Spinal cord (tissue), 4 donors: ENCODE data around the gene NME9. TPM values are rescaled to one million over a fixed set of nuclear protein-coding genes. Genes with fewer than 3 reads are reported as not detected.

ENCODE experiments used
- polyA plus RNA-seq, 2 donors: library from polyadenylated mRNA; unstranded; fragments of 120-200 nt; gene quantifications; one replicate each; pipeline ENCODE4 v1.2.1, GENCODE V29; 2013; ENCODE audit not compliant: insufficient read length in 2 of 2
- total RNA-seq, 2 donors: library from RNA; depleted of rRNA in 1 of 2; stranded (reverse); fragments of 120-200 nt in 1 of 2; fragments of >200 nt in 1 of 2; gene quantifications; one replicate each; pipeline versions ENCODE4 v1.2.3 to v1.2.4, GENCODE V29; 2013 to 2014

NME9 gene
- total and polyA plus RNA-seq, 4 donors = 5.6 to 9.6 (median 8.3) TPM

Other genes with a start within 250 kb of the NME9 start
- 10 to 100 TPM; 10.8 to 28.4 TPM for gene DZIP1L, start 214.2 kb downstream of the NME9 start, total RNA-seq
- gene DZIP1L, start 214.2 kb downstream of the NME9 start, polyA plus RNA-seq = 10 to 100 TPM; 14.5 to 14.8 TPM
- not detected for gene A4GNT, start 197.5 kb downstream of the NME9 start, total RNA-seq
- gene A4GNT, start 197.5 kb downstream of the NME9 start, polyA plus RNA-seq = under 1 TPM; 0.15 to 0.33 TPM
- gene DBR1, start 154.9 kb downstream of the NME9 start, total RNA-seq = 10 to 100 TPM; 16.6 to 19.9 TPM
- 10 to 100 TPM; 11.9 to 14.4 TPM for gene DBR1, start 154.9 kb downstream of the NME9 start, polyA plus RNA-seq
- 10 to 100 TPM; 55.0 to 84.3 TPM for gene ARMC8, start 142.6 kb downstream of the NME9 start, total RNA-seq
- 10 to 100 TPM; 48.4 to 55.4 TPM for gene ARMC8, start 142.6 kb downstream of the NME9 start, polyA plus RNA-seq
- gene MRAS, start 18.7 kb upstream of the NME9 start, total RNA-seq = 10 to 100 TPM; 55.0 to 81.9 TPM
- gene MRAS, start 18.7 kb upstream of the NME9 start, polyA plus RNA-seq = 10 to 100 TPM; 81.4 to 83.9 TPM
- 1 to 10 TPM; 4.9 to 6.5 TPM for gene ESYT3, start 104.8 kb upstream of the NME9 start, total RNA-seq
- 1 to 10 TPM; 4.3 to 6.7 TPM for gene ESYT3, start 104.8 kb upstream of the NME9 start, polyA plus RNA-seq